CD4-positive, alpha-beta T cell treated with Interleukin-17A for 1 hour (primary cell): ENCODE measurements around the gene PPP2R5C.
"Not testable (repeated sequence)": the region's sequence is repeated elsewhere in the genome, so short reads cannot be mapped to it uniquely, and the experiment has no call there.

Experiments used
- DNase-seq: peaks from one replicate; pipeline ENCODE4 v3.0.0-alpha.2; 2020

The PPP2R5C gene

GRCh38 chr14:101784631-101785030, 23.1 kb downstream of the PPP2R5C start:
- no peak for DNase-seq

- no peak for DNase-seq
These were observed 26.6 kb downstream of the PPP2R5C start for GRCh38 chr14:101788016-101788635.

- no peak for DNase-seq
These were observed 27.7 kb downstream of the PPP2R5C start for GRCh38 chr14:101789222-101789621.

GRCh38 chr14:101790232-101790631, 28.7 kb downstream of the PPP2R5C start:
- DNase-seq, result no peak

- peak; percentile 59 for DNase-seq
These were observed 30.5 kb downstream of the PPP2R5C start for GRCh38 chr14:101791919-101792572.

- no peak for DNase-seq
These were observed 34.5 kb downstream of the PPP2R5C start for GRCh38 chr14:101796016-101796415.

- no peak for DNase-seq
These were observed 35.0 kb downstream of the PPP2R5C start for GRCh38 chr14:101796479-101796878.

GRCh38 chr14:101797856-101798255, 36.3 kb downstream of the PPP2R5C start:
- no peak for DNase-seq

GRCh38 chr14:101804373-101804772, 42.9 kb downstream of the PPP2R5C start:
- not testable (repeated sequence) for DNase-seq

- not testable (repeated sequence) for DNase-seq
These were observed 44.7 kb downstream of the PPP2R5C start for GRCh38 chr14:101806252-101806651.

- DNase-seq, result peak; percentile 10
These were observed 46.6 kb downstream of the PPP2R5C start for GRCh38 chr14:101808020-101808641.

- no peak for DNase-seq
These were observed 47.6 kb downstream of the PPP2R5C start for GRCh38 chr14:101808894-101809670.

- peak; percentile 97 for DNase-seq
These were observed 48.4 kb downstream of the PPP2R5C start for GRCh38 chr14:101809671-101810514.

GRCh38 chr14:101810897-101811621, 49.5 kb downstream of the PPP2R5C start:
- peak; percentile 64 for DNase-seq

GRCh38 chr14:101812071-101812470, 50.6 kb downstream of the PPP2R5C start:
- peak; percentile 62 for DNase-seq

GRCh38 chr14:101813171-101813759, 51.8 kb downstream of the PPP2R5C start:
- DNase-seq, result peak; percentile 63

- DNase-seq, result peak; percentile 48
These were observed 52.3 kb downstream of the PPP2R5C start for GRCh38 chr14:101813833-101814232.

- peak; percentile 57 for DNase-seq
These were observed 53.4 kb downstream of the PPP2R5C start for GRCh38 chr14:101814934-101815333.

GRCh38 chr14:101815994-101816393, 54.5 kb downstream of the PPP2R5C start:
- DNase-seq, result peak; percentile 63

GRCh38 chr14:101817501-101818001, 56.0 kb downstream of the PPP2R5C start:
- peak; percentile 77 for DNase-seq
